A673 (cell line): Measurements from ENCODE around the gene CASP5. TPM values are rescaled to one million over a fixed set of nuclear protein-coding genes. Genes with fewer than 3 reads are reported as not detected.

Experiments used
- BruUV-seq: library from RNA; stranded (reverse); fragments of 400-500 nt; replicated peaks from 2 replicates; lab custom pipeline; 2021; lab: Mats Ljungman, UMichigan
- CTCF ChIA-PET: fragments of 300-600 bp; sonication (Branson Sonifier 250); formaldehyde crosslinking; loops from one replicate; lab custom pipeline; 2022; ENCODE audit warnings: antibody characterized with exemption; lab: Charles Lee
- POLR2A ChIA-PET: fragments of 300-600 bp; sonication (Branson Sonifier 250); formaldehyde crosslinking; loops from one replicate; lab custom pipeline; 2022; ENCODE audit warnings: antibody characterized with exemption; ENCODE audit not compliant: low non-redundant PET; lab: Charles Lee
- DNase-seq: peaks from one replicate; pipeline ENCODE4 v3.0.0-alpha.2; 2015; ENCODE audit warnings: low spot score
- H3K27ac ChIP-seq: fragments of 200-600 bp; sonication (generic); 2 replicates; pipeline ENCODE4 v1.5.1; 2016; ENCODE audit warnings: mixed run types, low read depth, mild to moderate bottlenecking, mixed read lengths, antibody characterized with exemption, low read length; ENCODE audit not compliant: poor library complexity, severe bottlenecking
- H3K27me3 ChIP-seq: fragments of 200-600 bp; sonication (generic); replicated peaks from 2 replicates; pipeline ENCODE4 v1.6.1; 2017; ENCODE audit warnings: mixed run types, low read depth, mild to moderate bottlenecking, mixed read lengths, antibody characterized with exemption, low read length; ENCODE audit not compliant: insufficient read depth, poor library complexity
- H3K36me3 ChIP-seq: fragments of 200-600 bp; sonication (generic); 2 replicates; pipeline ENCODE4 v1.6.1; 2016; ENCODE audit warnings: mixed run types, mild to moderate bottlenecking, mixed read lengths, antibody characterized with exemption, low read length; ENCODE audit not compliant: insufficient read depth, poor library complexity, severe bottlenecking
- H3K4me1 ChIP-seq: fragments of 200-600 bp; sonication (generic); 2 replicates; pipeline ENCODE4 v1.6.1; 2017; ENCODE audit warnings: mixed run types, mild to moderate bottlenecking, mixed read lengths, antibody characterized with exemption, low read length; ENCODE audit not compliant: insufficient read depth, poor library complexity, severe bottlenecking
- H3K4me3 ChIP-seq: fragments of 200-600 bp; sonication (generic); 2 replicates; pipeline ENCODE4 v1.5.1; 2016; ENCODE audit warnings: low read depth, mixed run types, mild to moderate bottlenecking, mixed read lengths, low read length; ENCODE audit not compliant: poor library complexity, severe bottlenecking
- H3K9me3 ChIP-seq: fragments of 200-600 bp; sonication (generic); 2 replicates; pipeline ENCODE4 v1.6.1; 2016; ENCODE audit warnings: mixed run types, low read depth, mild to moderate bottlenecking, mixed read lengths, antibody characterized with exemption, low read length; ENCODE audit not compliant: poor library complexity, severe bottlenecking
- CTCF ChIP-seq: fragments of 300-800, 200-600 bp; sonication (generic); conservative IDR thresholded peaks from 2 replicates; pipeline ENCODE4 v1.5.1; 2017; ENCODE audit warnings: low read depth, mild to moderate bottlenecking, antibody characterized with exemption, low read length, moderate library complexity, mixed read lengths
- EZH2 ChIP-seq: fragments of 200-600 bp; sonication (generic); IDR thresholded peaks from 2 replicates; pipeline ENCODE4 v1.6.1; 2017; ENCODE audit warnings: borderline replicate concordance, low read depth, mild to moderate bottlenecking, mixed read lengths, antibody characterized with exemption, low read length; ENCODE audit not compliant: poor library complexity, severe bottlenecking
- intact Hi-C: fragments of 100-400 bp; cut with micrococcal nuclease; formaldehyde crosslinking; loops from one replicate; pipeline ENCODE4 v1.10.0; 2022; ENCODE audit not compliant: unreplicated experiment
- total RNA-seq: library from RNA; stranded (reverse); gene quantifications from 2 replicates; pipeline ENCODE4 v1.2.3, GENCODE V29; 2021

The CASP5 gene
- total RNA-seq, 1 experiment from 2014 or later: not detected

- DNase-seq: no peak
- Histone ChIP-seq H3K27ac (no peak overlapping the region), H3K4me3 (no peak overlapping the region), H3K4me1 (peaks cover 29% of the 10 kb centered on the region), H3K36me3 (peaks cover 5% of the 10 kb centered on the region), H3K9me3 (peaks cover 16% of the 10 kb centered on the region), H3K27me3 (no peaks in the 10 kb centered on the region)
- ChIA-PET POLR2A (no interaction called here), CTCF (no interaction called here)
- BruUV-seq: no TSS peak
- TF ChIP-seq CTCF (no peak), EZH2 (no peak)
- intact Hi-C loops: no loop called here
Measured at GRCh38 chr11:104965735-104966134, 57.2 kb downstream of the CASP5 start.

GRCh38 chr11:104964247-104964646 lies 58.7 kb downstream of the CASP5 start:
- Histone ChIP-seq H3K9me3 (peaks cover 16% of the 10 kb centered on the region), H3K36me3 (peaks cover 5% of the 10 kb centered on the region), H3K4me1 (peaks cover 22% of the 10 kb centered on the region), H3K27ac (no peak overlapping the region), H3K27me3 (no peaks in the 10 kb centered on the region), H3K4me3 (no peak overlapping the region)
- CTCF ChIA-PET: no interaction called here
- BruUV-seq: no TSS peak
- no peak for TF ChIP-seq EZH2
- no peak for TF ChIP-seq CTCF
- intact Hi-C loops: no loop called here
- no peak for DNase-seq
- POLR2A ChIA-PET: no interaction called here

- H3K27me3 ChIP-seq: no peaks in the 10 kb centered on the region
- ChIA-PET POLR2A (no interaction called here), CTCF (no interaction called here)
- no peak for DNase-seq
- H3K4me3 ChIP-seq: no peak overlapping the region
- no peak for TF ChIP-seq CTCF
- no peak for TF ChIP-seq EZH2
- peaks cover 16% of the 10 kb centered on the region for H3K9me3 ChIP-seq
- H3K4me1 ChIP-seq: peaks cover 15% of the 10 kb centered on the region
- peaks cover 5% of the 10 kb centered on the region for H3K36me3 ChIP-seq
- BruUV-seq: no TSS peak
- intact Hi-C loops: no loop called here
- no peak overlapping the region for H3K27ac ChIP-seq
Measured at GRCh38 chr11:104962852-104963251, 60.1 kb downstream of the CASP5 start.
